Nephron (organoid): ENCODE data around the gene MROH7.

Experiments used
- H3K27ac Mint-ChIP-seq, 3 experiments: 2 replicates each; pipeline ENCODE4 v1.8.0; 2020; ENCODE audit warnings: mixed read lengths in 3 of 3, mild to moderate bottlenecking in 2 of 3, moderate library complexity in 1 of 3
- H3K27me3 Mint-ChIP-seq: 2 replicates; pipeline ENCODE4 v1.8.0; 2021; ENCODE audit warnings: low read depth, mild to moderate bottlenecking, moderate library complexity, mixed read lengths
- H3K36me3 Mint-ChIP-seq: 2 replicates; pipeline ENCODE4 v1.8.0; 2020; ENCODE audit warnings: low read depth, mixed read lengths
- H3K4me1 Mint-ChIP-seq: 2 replicates; pipeline ENCODE4 v1.8.0; 2020; ENCODE audit warnings: mixed read lengths
- H3K4me3 Mint-ChIP-seq, 3 experiments: 2 replicates each; pipeline ENCODE4 v1.8.0; 2020; ENCODE audit warnings: mild to moderate bottlenecking in 3 of 3, mixed read lengths in 3 of 3, moderate library complexity in 2 of 3
- H3K9me3 Mint-ChIP-seq: 2 replicates; pipeline ENCODE4 v1.8.0; 2020; ENCODE audit warnings: mixed read lengths
- TF ChIP-seq, protein P1 (sequence below), 3 experiments: fragments of 200-600 bp; sonication (generic); IDR thresholded peaks; one replicate each; pipeline ENCODE4 v1.5.0; 2021; ENCODE audit warnings: antibody characterized with exemption in 3 of 3; ENCODE audit not compliant: unreplicated experiment in 3 of 3

MROH7 gene

GRCh38 chr1:54697896-54698295 is 56.3 kb downstream of the MROH7 start:
- Mint-ChIP-seq H3K27ac (no peak overlapping the region), H3K36me3 (no peaks in the 10 kb centered on the region), H3K9me3 (no peaks in the 10 kb centered on the region), H3K27me3 (peaks cover 14% of the 10 kb centered on the region), H3K4me3 (no peak overlapping the region), H3K4me1 (no peaks in the 10 kb centered on the region)
- TF ChIP-seq, protein P1, sequence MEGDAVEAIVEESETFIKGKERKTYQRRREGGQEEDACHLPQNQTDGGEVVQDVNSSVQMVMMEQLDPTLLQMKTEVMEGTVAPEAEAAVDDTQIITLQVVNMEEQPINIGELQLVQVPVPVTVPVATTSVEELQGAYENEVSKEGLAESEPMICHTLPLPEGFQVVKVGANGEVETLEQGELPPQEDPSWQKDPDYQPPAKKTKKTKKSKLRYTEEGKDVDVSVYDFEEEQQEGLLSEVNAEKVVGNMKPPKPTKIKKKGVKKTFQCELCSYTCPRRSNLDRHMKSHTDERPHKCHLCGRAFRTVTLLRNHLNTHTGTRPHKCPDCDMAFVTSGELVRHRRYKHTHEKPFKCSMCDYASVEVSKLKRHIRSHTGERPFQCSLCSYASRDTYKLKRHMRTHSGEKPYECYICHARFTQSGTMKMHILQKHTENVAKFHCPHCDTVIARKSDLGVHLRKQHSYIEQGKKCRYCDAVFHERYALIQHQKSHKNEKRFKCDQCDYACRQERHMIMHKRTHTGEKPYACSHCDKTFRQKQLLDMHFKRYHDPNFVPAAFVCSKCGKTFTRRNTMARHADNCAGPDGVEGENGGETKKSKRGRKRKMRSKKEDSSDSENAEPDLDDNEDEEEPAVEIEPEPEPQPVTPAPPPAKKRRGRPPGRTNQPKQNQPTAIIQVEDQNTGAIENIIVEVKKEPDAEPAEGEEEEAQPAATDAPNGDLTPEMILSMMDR (IDR thresholded peaks at IDR 0.05; ENCODE audit: unreplicated experiment in 3 of 3) = no peak

- no peak overlapping the region for H3K4me3 Mint-ChIP-seq
- H3K36me3 Mint-ChIP-seq = no peaks in the 10 kb centered on the region
- H3K4me1 Mint-ChIP-seq = no peaks in the 10 kb centered on the region
- peaks cover 18% of the 10 kb centered on the region for H3K27me3 Mint-ChIP-seq
- H3K9me3 Mint-ChIP-seq = no peaks in the 10 kb centered on the region
- TF ChIP-seq, protein P1 (IDR thresholded peaks at IDR 0.05; ENCODE audit: unreplicated experiment in 3 of 3) = no peak
- no peak overlapping the region for H3K27ac Mint-ChIP-seq
Measured at GRCh38 chr1:54698346-54698745, 56.8 kb downstream of the MROH7 start.

DNA sequence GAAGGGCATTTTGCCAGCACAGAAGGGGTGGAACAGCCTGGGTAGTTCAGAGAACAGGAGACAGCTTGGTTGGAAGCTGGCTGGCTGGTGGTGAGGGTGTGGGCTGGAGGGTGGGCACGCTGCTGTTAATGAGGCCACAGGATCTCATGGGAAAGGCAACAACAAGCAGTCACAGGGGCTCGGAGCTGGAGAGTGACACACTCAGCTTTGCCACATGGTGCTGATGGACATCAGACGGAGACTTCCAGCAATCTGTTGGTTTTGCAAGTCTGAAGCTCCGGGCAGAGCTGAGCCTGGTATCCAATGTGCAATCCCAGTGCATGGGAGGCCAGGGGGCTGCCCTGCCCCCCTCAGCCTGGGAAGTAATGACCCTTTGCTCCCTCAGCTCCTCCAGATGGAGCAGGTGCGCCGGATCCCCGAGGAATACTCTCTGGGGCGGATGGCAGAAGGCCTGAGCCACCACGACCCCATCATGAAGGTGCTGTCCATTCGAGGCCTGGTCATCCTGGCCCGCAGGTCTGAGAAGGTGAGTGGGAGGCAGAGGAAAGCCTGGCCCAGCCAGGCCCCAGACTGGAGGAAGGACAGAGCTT is 58.4 kb downstream of the MROH7 start:
- no peaks in the 10 kb centered on the region for H3K36me3 Mint-ChIP-seq
- no peaks in the 10 kb centered on the region for H3K9me3 Mint-ChIP-seq
- H3K4me1 Mint-ChIP-seq = no peaks in the 10 kb centered on the region
- H3K4me3 Mint-ChIP-seq = no peak overlapping the region
- TF ChIP-seq, protein P1 (IDR thresholded peaks at IDR 0.05; ENCODE audit: unreplicated experiment in 3 of 3) = no peak
- peaks cover 18% of the 10 kb centered on the region for H3K27me3 Mint-ChIP-seq
- no peak overlapping the region for H3K27ac Mint-ChIP-seq

DNA sequence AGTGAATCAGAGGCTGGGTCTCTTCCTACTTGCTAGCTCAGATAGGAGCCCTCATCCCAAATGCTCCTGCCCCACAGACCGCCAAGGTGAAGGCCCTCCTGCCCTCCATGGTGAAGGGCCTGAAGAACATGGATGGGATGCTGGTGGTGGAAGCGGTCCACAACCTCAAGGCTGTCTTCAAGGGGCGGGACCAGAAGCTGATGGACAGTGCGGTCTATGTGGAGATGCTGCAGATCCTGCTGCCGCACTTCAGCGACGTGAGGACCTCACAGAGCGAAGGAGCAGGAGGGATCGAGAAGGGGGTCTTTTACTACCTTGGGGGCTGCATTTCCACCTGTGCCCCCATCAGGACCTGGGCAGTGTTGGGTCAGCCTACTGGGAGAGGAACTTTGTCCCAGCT is 59.5 kb downstream of the MROH7 start:
- Mint-ChIP-seq H3K36me3 (no peaks in the 10 kb centered on the region), H3K9me3 (no peaks in the 10 kb centered on the region), H3K4me3 (no peak overlapping the region), H3K27me3 (peaks cover 18% of the 10 kb centered on the region), H3K4me1 (no peaks in the 10 kb centered on the region), H3K27ac (no peak overlapping the region)
- TF ChIP-seq, protein P1 (IDR thresholded peaks at IDR 0.05; ENCODE audit: unreplicated experiment in 3 of 3) = no peak

DNA sequence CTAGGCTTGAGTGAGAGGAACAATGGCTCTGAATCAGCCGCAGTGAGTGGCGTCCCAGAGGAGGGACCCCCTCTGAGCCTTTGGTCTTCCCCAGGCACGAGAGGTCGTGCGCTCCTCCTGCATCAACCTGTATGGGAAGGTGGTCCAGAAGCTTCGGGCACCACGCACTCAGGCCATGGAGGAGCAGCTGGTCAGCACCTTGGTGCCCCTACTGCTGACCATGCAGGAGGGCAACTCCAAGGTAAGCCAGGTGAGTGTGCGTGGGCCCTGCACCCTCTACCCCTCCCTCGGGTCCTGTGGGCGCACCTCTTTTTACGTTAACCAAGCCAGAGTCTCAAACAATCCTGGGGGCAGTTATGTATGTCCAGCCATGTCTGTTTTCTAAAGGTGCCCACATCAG is 60.4 kb downstream of the MROH7 start:
- no peak overlapping the region for H3K27ac Mint-ChIP-seq
- H3K4me1 Mint-ChIP-seq = no peaks in the 10 kb centered on the region
- no peak overlapping the region for H3K4me3 Mint-ChIP-seq
- TF ChIP-seq, protein P1 (IDR thresholded peaks at IDR 0.05; ENCODE audit: unreplicated experiment in 3 of 3) = no peak
- H3K27me3 Mint-ChIP-seq = peaks cover 18% of the 10 kb centered on the region
- H3K36me3 Mint-ChIP-seq = no peaks in the 10 kb centered on the region
- no peaks in the 10 kb centered on the region for H3K9me3 Mint-ChIP-seq

- Mint-ChIP-seq H3K27me3 (peaks cover 23% of the 10 kb centered on the region), H3K4me3 (no peak overlapping the region), H3K27ac (no peak overlapping the region), H3K4me1 (no peaks in the 10 kb centered on the region), H3K9me3 (no peaks in the 10 kb centered on the region), H3K36me3 (no peaks in the 10 kb centered on the region)
- TF ChIP-seq, protein P1 (IDR thresholded peaks at IDR 0.05; ENCODE audit: unreplicated experiment in 3 of 3) = no peak
Measured at GRCh38 chr1:54703471-54703870, 61.9 kb downstream of the MROH7 start.
